Activated gamma-delta T cell (primary cell): ENCODE results near the gene ZNF583.

Source experiments
- DNase-seq: peaks from one replicate; lab custom pipeline; 2025; lab: John Stamatoyannopoulos, UW
- total RNA-seq, 2 donors: gene quantifications; one replicate each; lab custom pipeline; 2026; lab: John Stamatoyannopoulos, UW

Gene ZNF583
- total RNA-seq: 26.3 reads per million in 2 donors

DNA sequence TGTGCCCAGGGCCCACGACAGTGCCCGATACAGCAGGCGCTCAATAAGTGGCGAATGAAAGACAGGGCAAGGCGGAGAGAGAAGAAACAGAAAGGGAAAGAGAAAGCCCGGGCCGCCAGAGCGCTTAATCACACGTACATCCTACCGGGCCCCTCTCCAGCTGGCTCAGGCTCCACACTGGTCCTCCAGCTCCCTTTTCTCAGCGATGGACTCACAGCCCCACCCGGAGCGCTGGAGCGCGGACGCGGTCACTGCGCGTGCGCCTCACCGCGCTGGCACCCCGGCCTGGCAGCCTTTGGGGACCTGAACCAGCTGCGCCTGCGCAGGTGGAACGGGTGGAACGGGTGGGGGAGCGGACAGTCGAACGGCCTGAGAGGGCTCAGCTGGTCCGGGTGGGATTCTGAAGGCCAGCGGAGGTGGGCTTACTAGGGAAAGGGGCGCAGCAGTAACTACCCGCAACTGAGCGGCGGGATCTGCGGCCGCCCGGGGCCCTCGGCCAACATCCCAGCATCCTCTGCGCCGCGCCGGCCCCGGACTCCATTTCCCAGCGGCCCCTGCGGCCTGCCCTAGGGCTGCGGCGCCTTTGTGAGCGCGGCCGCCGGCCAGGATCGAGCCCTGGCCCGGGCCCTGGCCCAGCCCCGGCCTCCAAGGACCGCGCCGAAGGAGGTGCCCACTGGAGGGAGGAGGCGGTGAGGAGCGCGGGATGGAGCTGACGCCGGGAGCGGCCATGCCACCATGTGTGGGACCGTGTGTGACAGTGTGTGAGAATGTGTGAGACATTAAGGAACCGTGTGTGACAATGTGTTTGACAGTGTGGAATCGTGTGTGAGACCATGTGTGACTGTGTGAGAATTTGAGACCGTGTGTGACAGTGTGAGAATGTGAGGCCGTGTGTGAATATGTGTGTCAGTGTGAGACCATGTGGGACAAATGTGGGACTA is at the start of gene ZNF583:
TSS of gene ZNF583 (plus strand) at position 569 of the 941 bp plus-strand sequence. CDS start 2,783 bp downstream, outside the sequence.
- peak; percentile 84 for DNase-seq

DNA sequence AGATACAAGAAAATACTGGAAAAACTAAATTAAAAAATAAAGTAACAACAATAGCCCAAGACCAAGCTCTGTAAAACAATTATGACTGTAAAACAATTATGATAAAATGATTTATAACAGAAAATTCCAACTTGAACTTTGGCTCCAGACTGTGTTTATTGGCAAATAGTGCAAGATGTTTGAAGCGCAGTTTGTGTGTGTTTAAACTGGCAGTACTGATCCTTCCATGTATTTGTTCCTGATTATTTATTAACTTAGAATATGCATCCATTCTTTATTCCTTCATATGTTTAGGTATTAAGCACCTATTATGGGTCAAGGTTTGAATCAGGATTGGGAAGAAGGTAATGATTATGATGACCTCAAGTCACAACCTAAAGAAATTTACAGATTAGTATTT is 48.6 kb upstream of the ZNF583 start:
- DNase-seq: no peak

GRCh38 chr19:56356944-56357343 is 47.2 kb upstream of the ZNF583 start:
- DNase-seq: no peak

GRCh38 chr19:56360841-56361240 is 43.3 kb upstream of the ZNF583 start:
- DNase-seq: no peak

DNA sequence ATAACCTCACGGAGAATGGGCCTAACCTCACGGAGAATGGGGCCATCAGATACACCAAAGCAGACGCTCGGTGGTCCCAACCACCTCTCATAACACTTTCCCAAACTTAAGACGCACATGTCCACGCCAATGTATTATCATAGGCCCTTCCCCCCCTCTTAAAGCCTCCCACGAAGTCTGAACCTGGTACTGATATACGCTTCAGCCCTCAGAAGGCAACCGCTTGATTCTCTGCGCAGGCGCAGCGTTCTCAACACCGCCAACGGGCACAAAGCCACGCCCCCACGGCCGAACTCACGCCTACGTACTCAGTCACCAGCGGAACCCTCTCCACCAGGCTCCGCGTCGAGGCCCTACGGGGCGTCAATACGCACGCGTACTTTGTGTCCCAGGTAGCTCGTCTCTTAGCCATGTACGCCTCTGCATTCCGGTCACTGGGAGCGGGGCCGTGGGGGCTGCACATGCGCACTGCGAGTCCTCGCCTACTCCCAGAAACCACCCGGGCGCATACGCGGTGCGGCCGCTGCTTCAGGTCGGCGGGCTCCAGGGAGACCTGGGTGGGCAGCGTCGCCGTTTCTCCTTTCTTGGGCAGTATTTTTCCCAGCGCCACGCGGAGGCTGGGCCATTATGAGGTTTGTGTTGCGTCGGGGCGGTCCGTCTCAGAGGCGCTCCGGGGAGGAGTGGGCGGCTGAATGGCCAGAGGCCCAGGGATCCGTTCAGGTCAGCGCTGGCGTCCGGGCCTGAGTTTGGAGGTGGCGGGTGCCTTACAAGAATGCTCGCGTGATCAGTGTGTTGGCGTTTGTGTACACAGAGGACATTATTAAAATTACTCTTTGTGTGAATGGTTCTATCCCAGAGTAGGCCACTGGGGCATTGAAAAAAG is 36.1 kb upstream of the ZNF583 start:
- peak; percentile 35 for DNase-seq

DNA sequence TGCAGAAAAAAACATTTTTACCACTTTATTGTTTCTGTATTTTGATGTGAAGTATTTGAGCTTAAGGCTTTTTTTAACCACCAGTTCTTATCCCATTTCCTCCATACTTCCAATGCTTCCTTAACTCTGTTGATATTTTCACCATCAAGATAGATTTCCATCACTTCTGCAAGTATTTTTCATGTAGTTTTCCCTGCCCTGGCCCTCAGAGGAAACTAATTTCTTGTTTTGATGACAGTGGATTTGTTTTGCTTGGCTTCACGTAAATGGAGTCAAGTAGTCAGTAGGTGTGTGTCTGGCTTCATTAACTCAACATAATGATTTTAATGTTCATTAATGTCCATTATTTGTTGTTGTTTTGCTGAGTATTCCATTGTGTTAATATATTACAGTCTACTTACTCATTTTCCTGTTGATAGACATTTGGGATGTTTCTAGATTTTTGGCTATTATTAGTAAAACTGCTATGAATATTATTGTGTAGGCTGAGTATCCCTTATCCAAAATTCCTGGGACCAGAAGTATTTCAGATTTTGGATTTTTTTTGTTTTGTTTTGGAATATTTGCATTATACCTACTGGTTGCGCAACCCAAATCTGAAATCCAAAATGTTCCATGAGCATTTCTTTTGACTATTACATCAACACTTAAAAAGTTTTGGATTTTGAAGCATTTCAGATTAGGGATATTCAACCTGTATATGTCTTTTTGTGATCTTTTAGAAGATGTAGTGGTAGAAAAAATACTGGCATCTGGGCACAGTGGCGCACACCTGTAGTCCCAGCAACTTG is 34.1 kb upstream of the ZNF583 start:
- no peak for DNase-seq

GRCh38 chr19:56372281-56372680 is 31.9 kb upstream of the ZNF583 start:
- no peak for DNase-seq

- DNase-seq: no peak
These were observed 26.8 kb upstream of the ZNF583 start for GRCh38 chr19:56377105-56377924.

- DNase-seq: no peak
These were observed 20.1 kb upstream of the ZNF583 start for GRCh38 chr19:56383826-56384605.

DNA sequence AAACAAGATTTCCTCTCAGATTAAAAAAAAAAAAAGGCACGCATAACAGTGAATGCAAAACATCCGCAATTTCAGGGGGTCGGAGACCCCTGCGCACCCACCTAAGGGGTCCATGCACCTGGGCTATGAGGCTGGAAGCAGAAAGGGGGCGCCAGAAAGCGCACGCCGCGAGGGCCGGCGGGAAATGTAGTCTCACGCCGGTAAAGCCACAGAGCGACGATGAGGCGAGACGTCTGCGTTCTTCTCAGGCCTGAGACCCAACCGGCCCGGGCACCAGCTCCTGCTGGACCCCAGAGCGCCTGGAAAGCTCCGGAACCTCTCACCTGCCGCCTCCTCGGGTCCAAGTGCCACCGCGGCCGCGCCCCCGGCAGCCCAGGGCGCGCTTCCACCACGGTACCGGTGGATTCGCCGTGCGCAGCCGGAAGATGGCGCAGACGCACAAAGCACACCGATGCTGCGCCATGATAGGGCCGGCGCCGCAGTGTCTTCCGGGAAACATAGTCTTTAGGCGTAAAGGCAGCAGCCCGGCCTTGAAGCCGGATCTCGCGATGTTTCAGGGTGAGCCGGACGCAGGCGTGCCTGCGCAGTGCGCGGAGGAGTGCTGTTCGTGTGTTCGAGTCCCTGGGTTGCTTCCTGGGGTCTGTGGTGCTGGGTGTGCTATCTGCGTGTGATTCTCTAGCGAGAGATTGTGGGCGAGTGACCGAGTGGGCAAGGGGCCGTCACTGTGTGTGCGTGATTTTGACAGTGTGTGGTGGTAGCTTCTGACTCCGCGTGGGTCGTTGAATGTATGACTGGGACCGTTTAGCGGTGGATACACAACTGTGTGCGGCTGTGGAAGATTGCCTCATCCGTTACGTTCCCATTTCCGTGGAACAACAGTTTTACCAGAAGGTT is 10.8 kb upstream of the ZNF583 start, which contains the start of gene ZNF582:
TSS of gene ZNF582 (minus strand) at position 416 of the 894 bp plus-strand sequence. CDS start 1,782 bp downstream, outside the sequence.
- DNase-seq: peak; percentile 75

- no peak for DNase-seq
These were observed 5.3 kb upstream of the ZNF583 start for GRCh38 chr19:56398809-56399208.

DNA sequence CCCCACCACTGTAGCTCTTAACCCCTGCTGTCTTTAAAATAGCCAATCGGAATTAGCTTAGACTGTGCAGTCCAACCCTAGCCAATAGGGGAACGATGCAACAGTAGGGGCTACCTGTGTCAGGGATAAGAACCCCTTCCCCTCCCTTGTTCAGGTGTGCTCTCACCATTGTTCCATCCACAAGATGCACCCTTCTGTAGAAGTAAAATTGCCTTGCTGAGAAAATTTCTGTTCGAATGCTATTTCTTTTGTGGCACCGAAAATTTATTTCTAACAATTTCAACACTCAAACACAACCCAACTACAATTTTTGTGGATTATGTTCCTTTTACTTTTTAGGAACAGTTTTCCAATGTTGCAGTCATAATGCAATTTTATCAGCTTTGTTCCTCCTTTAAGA is 3.6 kb upstream of the ZNF583 start:
- no peak for DNase-seq

DNA sequence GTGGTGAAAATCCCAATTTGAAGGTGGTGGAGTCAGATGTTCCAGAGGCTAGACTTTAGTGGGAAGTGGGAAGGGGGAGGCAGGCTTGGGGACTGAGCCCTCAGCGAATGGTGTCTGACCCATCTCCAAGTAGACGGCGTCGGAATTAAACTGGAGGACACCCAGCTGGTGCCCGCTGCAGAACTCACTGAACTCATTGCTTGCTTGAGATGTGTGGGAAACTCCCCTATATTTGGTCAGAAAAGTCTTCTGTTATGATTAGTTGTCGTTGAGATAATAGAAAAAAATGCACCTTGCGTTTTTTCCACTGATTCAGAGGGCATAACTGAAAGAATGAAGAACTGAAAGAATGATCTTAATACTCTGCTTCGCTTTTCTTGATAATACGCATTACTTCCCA is 871 bp upstream of the ZNF583 start:
- no peak for DNase-seq

DNA sequence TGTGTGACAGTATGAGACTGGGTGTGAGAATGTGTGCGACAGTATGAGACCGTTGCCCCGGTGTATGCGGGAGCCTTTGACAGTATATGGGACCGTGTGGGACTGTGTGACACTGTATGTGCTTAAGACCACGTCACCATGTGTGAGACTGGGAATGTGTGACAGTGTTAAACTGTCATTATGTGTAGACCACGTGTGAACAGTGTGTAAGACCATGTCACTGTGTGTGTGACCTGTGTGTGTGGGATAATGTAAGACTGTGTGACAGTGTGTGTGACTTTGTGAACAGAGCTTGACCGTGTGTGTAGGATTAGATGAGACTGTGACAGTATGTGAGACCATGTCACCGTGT is 549 bp downstream of the ZNF583 start:
- DNase-seq: no peak

DNA sequence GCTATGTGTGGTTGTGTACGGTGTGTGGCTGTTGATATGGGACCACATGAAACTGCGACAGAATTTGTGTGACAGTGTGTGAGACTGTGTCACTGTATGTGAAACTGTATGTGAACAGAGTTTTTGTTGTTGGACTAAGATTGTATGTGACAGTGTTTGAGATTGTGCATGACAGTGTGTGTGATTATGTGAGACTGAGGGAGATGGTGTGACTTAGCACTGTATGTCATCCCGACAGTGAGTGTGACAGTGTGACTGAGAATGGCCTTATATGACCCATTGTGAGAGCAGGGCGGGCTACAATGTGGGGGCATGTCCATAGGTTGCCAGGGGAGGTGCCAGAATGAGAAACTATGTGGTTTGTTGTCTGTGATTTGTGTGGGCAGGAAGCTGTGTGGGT is 930 bp downstream of the ZNF583 start:
- no peak for DNase-seq

- DNase-seq: no peak
These were observed 19.3 kb downstream of the ZNF583 start for GRCh38 chr19:56423276-56423984.

DNA sequence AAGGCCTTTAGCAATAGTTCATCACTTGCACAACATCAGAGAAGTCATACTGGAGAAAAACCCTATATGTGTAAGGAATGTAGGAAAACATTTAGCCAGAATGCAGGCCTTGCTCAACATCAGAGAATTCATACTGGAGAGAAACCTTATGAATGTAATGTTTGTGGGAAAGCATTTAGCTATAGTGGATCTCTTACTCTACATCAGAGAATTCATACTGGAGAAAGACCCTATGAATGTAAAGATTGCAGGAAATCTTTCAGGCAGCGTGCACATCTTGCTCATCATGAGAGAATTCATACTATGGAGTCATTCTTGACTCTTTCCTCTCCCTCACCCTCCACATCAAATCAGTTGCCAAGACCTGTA is 19.8 kb downstream of the ZNF583 start:
- no peak for DNase-seq

- no peak for DNase-seq
These were observed 37.2 kb downstream of the ZNF583 start for GRCh38 chr19:56441206-56441792.
